ENCODE results near the gene THRA.
A peak's percentile ranks its signal among the peaks of the same experiment; 100 is the strongest.

The THRA gene

GRCh38 chr17:40087049-40087794 is 24.5 kb downstream of the THRA start:
- DNase-seq = no peak

- no peak for DNase-seq
Observed at GRCh38 chr17:40087903-40088718, 25.3 kb downstream of the THRA start.

- DNase-seq = no peak
Observed at GRCh38 chr17:40089077-40089895, 26.5 kb downstream of the THRA start.

- no peak for DNase-seq
Observed at GRCh38 chr17:40090237-40091119, 27.7 kb downstream of the THRA start.

GRCh38 chr17:40091691-40092397 is 29.1 kb downstream of the THRA start:
- DNase-seq = no peak

GRCh38 chr17:40092581-40092980 is 29.8 kb downstream of the THRA start:
- no peak for DNase-seq

- no peak for DNase-seq
Observed at GRCh38 chr17:40093005-40093579, 30.3 kb downstream of the THRA start.

- no peak for DNase-seq
Observed at GRCh38 chr17:40093580-40094201, 30.9 kb downstream of the THRA start.

- no peak for DNase-seq
Observed at GRCh38 chr17:40094874-40095273, 32.1 kb downstream of the THRA start.

GRCh38 chr17:40095351-40095943 is 32.7 kb downstream of the THRA start:
- DNase-seq = no peak

- DNase-seq = no peak
Observed at GRCh38 chr17:40095944-40096791, 33.4 kb downstream of the THRA start.

- no peak for DNase-seq
Observed at GRCh38 chr17:40097087-40097486, 34.3 kb downstream of the THRA start.

- DNase-seq = no peak
Observed at GRCh38 chr17:40097931-40098845, 35.4 kb downstream of the THRA start.

GRCh38 chr17:40098846-40099618 is 36.3 kb downstream of the THRA start:
- peak; percentile 88 for DNase-seq

GRCh38 chr17:40099619-40100418 is 37.1 kb downstream of the THRA start:
- no peak for DNase-seq

- DNase-seq = no peak
Observed at GRCh38 chr17:40100419-40100668, 37.6 kb downstream of the THRA start, which contains the start of gene NR1D1. NR1D1 (minus strand) TSS chr17:40100589; CDS start chr17:40100094, 495 bp downstream.

Measured in KG1 (cell line).